Ovary (tissue), 9 donors: ENCODE results near the gene LSM11. TPM values are rescaled to one million over a fixed set of nuclear protein-coding genes. Genes with fewer than 3 reads are reported as not detected.
"Not testable (repeated sequence)": the region's sequence is repeated elsewhere in the genome, so short reads cannot be mapped to it uniquely, and the experiment has no call there.

Experiments
- DNase-seq, 5 donors: peaks; one replicate each; pipeline ENCODE4 v3.0.0-alpha.2; 2019 to 2020
- H3K27ac ChIP-seq, 2 donors: fragments of 200-600 bp; one replicate each; pipeline versions ENCODE4 v1.5.1 to v1.8.0; 2019 to 2022
- H3K27me3 ChIP-seq: fragments of 200-600 bp; one replicate; pipeline ENCODE4 v1.8.0; 2022
- H3K36me3 ChIP-seq: fragments of 200-600 bp; sonication (generic); one replicate; pipeline ENCODE4 v1.5.1; 2019
- H3K4me1 ChIP-seq: one replicate; pipeline ENCODE4 v1.8.1; 2013; ENCODE audit warnings: mild to moderate bottlenecking, moderate library complexity; ENCODE audit not compliant: insufficient read depth
- H3K4me3 ChIP-seq: fragments of 200-600 bp; sonication (generic); one replicate; pipeline ENCODE4 v1.5.1; 2017
- H3K9me3 ChIP-seq, 2 donors: fragments of 200-600 bp in 1 of 2; sonication (generic) in 1 of 2; one replicate each; pipeline versions ENCODE4 v1.5.1 to v1.8.1; 2013 to 2019; ENCODE audit warnings: mild to moderate bottlenecking in 1 of 2, moderate library complexity in 1 of 2
- CTCF ChIP-seq, 3 donors: fragments of 450-650 bp in 2 of 3; fragments of 200-600 bp in 1 of 3; IDR thresholded peaks; one replicate each; pipeline versions ENCODE4 v1.5.1 to v1.8.0; 2016 to 2022; ENCODE audit warnings: antibody characterized with exemption in 3 of 3, mild to moderate bottlenecking in 1 of 3
- EP300 ChIP-seq: sonication (generic); formaldehyde crosslinking; IDR thresholded peaks from one replicate; pipeline ENCODE4 v1.6.1; 2017; ENCODE audit warnings: antibody characterized with exemption
- POLR2A ChIP-seq: fragments of 450-650 bp; IDR thresholded peaks from one replicate; pipeline ENCODE4 v1.6.1; 2017; ENCODE audit warnings: antibody characterized with exemption, mild to moderate bottlenecking, moderate library complexity
- WGBS, 3 donors: extraction: QIAGEN DNeasy Blood & Tissue Kit in 1 of 3; methylation state at CpG; one replicate each; pipeline versions ENCODE4 v1.1.5 to v1.1.7; 2013 to 2017; 5-methylcytosine and 5-hydroxymethylcytosine counted together
- intact Hi-C, 4 donors: fragments of 100-400 bp; cut with DNase I; formaldehyde crosslinking; loops; one replicate each; pipeline versions ENCODE4 v1.11.0 to v1.15.1; 2022 to 2023
- polyA plus RNA-seq, 2 donors: library from polyadenylated mRNA; stranded (reverse); fragments of 200-250 nt in 1 of 2; fragments of 350-450 nt in 1 of 2; fragmentation: Illumina TruSeq in 1 of 2; extraction: RNeasy Lipid Tissue Mini Kit (QIAGEN cat#74804) in 1 of 2; gene quantifications; one replicate each; pipeline ENCODE4 v1.2.3, GENCODE V29; 2013 to 2014
- total RNA-seq, 7 donors: library from RNA; depleted of rRNA in 2 of 7; stranded (reverse); fragments of >200 nt in 2 of 7; fragmentation: NEBNext Ultra II Directional in 3 of 7; extraction: Animal tissue kit (Norgen Biotek cat#: 25700) in 3 of 7; gene quantifications; one replicate each; pipeline versions ENCODE4 v1.1.0 to v1.2.4, GENCODE V29; 2016 to 2023
- donor health status: DM: no; HTN: no; CAD: no; lungs with moderate emphysema.
- donor health status: DM: no; HTN: no; CAD: no.
- donor health status: Bipolar disorder and iron deficiency.
- donor health status: DM: yes; HTN: yes; CAD: no.
- donor health status: DM: no; HTN: no; CAD: no.
- donor health status: DM: yes; HTN: yes; CAD: no.

The LSM11 gene
- total and polyA plus RNA-seq, 9 donors, result 2.4 to 6.0 (median 5.1) TPM

- H3K4me3 ChIP-seq, result no peak overlapping the region
- H3K36me3 ChIP-seq, result no peaks in the 10 kb centered on the region
- peaks cover 3% of the 10 kb centered on the region for H3K4me1 ChIP-seq
- H3K27ac ChIP-seq, result no peak overlapping the region
- H3K9me3 ChIP-seq, result no peaks in the 10 kb centered on the region
- H3K27me3 ChIP-seq, result no peaks in the 10 kb centered on the region
- TF ChIP-seq EP300 (no peak), CTCF (IDR thresholded peaks at IDR 0.05) (no peak), POLR2A (no peak)
- intact Hi-C loops, result loop anchor here in 2 of 4 donors (10.0 kb wide), 2 partner anchors 280 to 390 kb away; no protein-coding TSS in a partner anchor
- DNase-seq, result no peak
Observed at GRCh38 chr5:157714596-157714864, 29.0 kb upstream of the LSM11 start.

GRCh38 chr5:157718519-157718918 lies 25.0 kb upstream of the LSM11 start:
- Histone ChIP-seq H3K9me3 (no peaks in the 10 kb centered on the region), H3K36me3 (no peaks in the 10 kb centered on the region), H3K27ac (no peak overlapping the region), H3K27me3 (no peaks in the 10 kb centered on the region), H3K4me3 (no peak overlapping the region), H3K4me1 (peaks cover 3% of the 10 kb centered on the region)
- peak in 2 of 3 donors; percentile 63 to 67 for TF ChIP-seq CTCF (IDR thresholded peaks at IDR 0.05)
- no peak for TF ChIP-seq EP300
- intact Hi-C loops, result loop anchor here (2.0 to 10.0 kb wide), 5 partner anchors 284 to 394 kb away; no protein-coding TSS in a partner anchor
- WGBS, 3 donors, result 1 to 3% (median 1%) methylated on average over 4 of the region's 4 CpGs
- peak in 1 of 5 donors; percentile 26 for DNase-seq

- Histone ChIP-seq H3K4me1 (peaks cover 3% of the 10 kb centered on the region), H3K27ac (no peak overlapping the region), H3K36me3 (no peaks in the 10 kb centered on the region), H3K4me3 (no peak overlapping the region), H3K27me3 (no peaks in the 10 kb centered on the region), H3K9me3 (no peaks in the 10 kb centered on the region)
- TF ChIP-seq POLR2A (no peak), EP300 (no peak), CTCF (IDR thresholded peaks at IDR 0.05) (no peak)
- DNase-seq, result no peak
- intact Hi-C loops, result loop anchor here (2.0 to 10.0 kb wide), 5 partner anchors 284 to 394 kb away; no protein-coding TSS in a partner anchor
- 92 to 100% (median 96%) methylated on average over 2 of the region's 2 CpGs for WGBS, 3 donors
Observed at GRCh38 chr5:157719245-157719644, 24.3 kb upstream of the LSM11 start.

GRCh38 chr5:157721159-157721558 lies 22.4 kb upstream of the LSM11 start:
- no peak overlapping the region for H3K27ac ChIP-seq
- no peak for DNase-seq
- H3K9me3 ChIP-seq, result no peaks in the 10 kb centered on the region
- peaks cover 3% of the 10 kb centered on the region for H3K4me1 ChIP-seq
- 80 to 89% (median 85%) methylated on average over 4 to 6 of the region's 6 CpGs for WGBS, 3 donors
- TF ChIP-seq EP300 (no peak), POLR2A (no peak), CTCF (IDR thresholded peaks at IDR 0.05) (no peak)
- intact Hi-C loops, result no loop called here
- no peaks in the 10 kb centered on the region for H3K27me3 ChIP-seq
- no peak overlapping the region for H3K4me3 ChIP-seq
- H3K36me3 ChIP-seq, result no peaks in the 10 kb centered on the region

GRCh38 chr5:157722895-157723294 lies 20.6 kb upstream of the LSM11 start:
- H3K9me3 ChIP-seq, DNase-seq, H3K27ac ChIP-seq, H3K4me1 ChIP-seq, H3K27me3 ChIP-seq, H3K4me3 ChIP-seq, intact Hi-C loops, H3K36me3 ChIP-seq: not testable (repeated sequence)
- 88 to 93% (median 88%) methylated on average over 2 of the region's 2 CpGs for WGBS, 3 donors

- H3K27me3 ChIP-seq, DNase-seq, H3K36me3 ChIP-seq, H3K9me3 ChIP-seq, H3K27ac ChIP-seq, intact Hi-C loops, H3K4me3 ChIP-seq, H3K4me1 ChIP-seq: not testable (repeated sequence)
- WGBS, 3 donors, result 93 to 98% (median 96%) methylated on average over 2 of the region's 2 CpGs
Observed at GRCh38 chr5:157726607-157727006, 16.9 kb upstream of the LSM11 start.

- H3K27me3 ChIP-seq, intact Hi-C loops: not testable (repeated sequence)
- 77 to 100% (median 83%) methylated on average over 1 of the region's 1 CpG for WGBS, 3 donors
Observed at GRCh38 chr5:157727858-157728257, 15.7 kb upstream of the LSM11 start.

More at GRCh38 chr5:157727858-157728257, 15.7 kb upstream of the LSM11 start:
- not testable (repeated sequence) for H3K4me1 ChIP-seq, H3K27ac ChIP-seq, DNase-seq, H3K36me3 ChIP-seq, H3K9me3 ChIP-seq, H3K4me3 ChIP-seq
